ENCODE results near the gene HECTD2.
"Not testable (repeated sequence)": the region's sequence is repeated elsewhere in the genome, so short reads cannot be mapped to it uniquely, and the experiment has no call there.

HECTD2 gene

DNA sequence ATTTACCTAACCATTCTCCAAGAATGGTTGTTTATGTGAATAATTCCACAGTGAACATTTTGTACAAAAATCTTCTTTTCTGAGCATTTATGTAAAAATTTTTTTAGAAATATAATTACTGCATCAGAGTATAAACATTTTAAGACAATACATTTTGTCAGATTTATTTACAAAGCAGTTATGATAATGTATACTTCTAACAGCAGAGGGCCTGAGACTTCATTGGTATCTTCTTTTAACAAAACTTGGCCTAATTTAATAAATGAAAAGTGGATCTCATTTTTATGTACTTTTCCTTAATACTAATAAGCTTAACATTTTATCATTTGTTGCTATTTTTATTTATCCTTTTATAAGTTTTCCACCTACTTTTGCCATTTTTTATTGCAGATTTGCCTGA, 69.4 kb downstream of the HECTD2 start:
- DNase-seq = no peak

DNA sequence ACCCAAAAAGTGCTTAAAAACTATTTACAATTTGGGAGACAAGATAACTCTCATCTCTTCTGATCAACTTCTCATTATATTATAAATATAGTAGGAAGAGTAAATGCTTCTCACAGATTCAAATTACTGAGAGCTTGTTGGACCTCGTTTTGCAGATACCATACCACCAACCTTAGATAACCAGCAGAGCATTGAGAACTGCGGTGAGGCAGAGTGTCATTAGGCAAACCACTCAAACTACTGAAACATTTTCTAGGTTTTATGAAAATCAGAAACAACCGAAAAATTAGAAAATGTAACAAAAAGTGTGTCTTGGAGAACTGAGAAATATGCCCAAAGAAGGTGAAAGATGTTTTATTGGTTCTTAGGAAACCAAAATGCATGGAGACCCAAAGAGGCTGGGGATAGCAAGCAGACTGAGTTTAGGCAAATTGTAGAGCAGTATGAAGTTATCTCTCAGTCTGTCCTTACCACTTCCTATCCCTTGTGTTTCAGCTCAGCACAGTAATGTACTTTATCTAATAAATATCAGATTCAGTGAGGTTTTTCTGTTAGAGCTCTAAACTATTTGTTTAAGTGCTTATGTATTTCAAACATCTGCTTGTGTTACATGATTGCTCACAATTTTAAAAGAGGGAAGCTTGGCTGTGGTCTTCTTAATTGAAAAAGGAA, 77.9 kb downstream of the HECTD2 start:
- DNase-seq = no peak

DNA sequence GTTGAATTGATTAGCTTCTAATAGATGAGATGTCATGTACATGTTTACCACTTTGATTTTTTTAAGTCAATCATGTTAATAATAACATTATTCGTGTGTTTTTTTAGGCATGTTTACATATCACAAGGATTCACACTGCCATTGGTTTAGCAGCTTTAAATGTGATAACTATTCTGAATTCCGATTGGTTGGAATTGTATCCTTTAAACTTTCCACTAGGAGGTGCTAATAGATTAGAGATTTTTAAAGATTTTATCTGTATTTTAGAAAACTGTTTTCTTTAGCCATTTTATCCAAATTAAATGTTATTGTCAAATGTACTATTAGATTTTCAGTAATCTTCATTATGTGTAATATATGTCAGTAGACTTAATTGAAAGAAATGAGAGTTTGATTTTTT, 83.2 kb downstream of the HECTD2 start:
- DNase-seq = no peak

DNA sequence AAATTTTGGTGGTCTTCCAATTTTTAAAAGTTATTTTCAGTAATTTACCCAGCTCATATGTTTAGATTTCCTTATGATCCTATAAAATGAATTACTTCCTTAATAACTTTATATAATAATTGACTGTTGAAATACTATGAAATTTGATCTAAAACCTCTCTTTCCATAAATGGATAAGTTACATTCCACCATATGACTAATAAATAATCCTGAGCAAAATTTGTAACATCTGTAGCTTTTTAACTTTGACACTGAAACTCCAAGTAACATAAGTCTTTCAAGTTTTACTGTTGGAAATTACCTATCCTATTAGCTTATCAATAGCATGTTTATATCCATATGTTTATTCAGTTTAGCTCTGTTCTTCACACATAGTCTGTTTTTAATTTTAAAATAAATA, 85.3 kb downstream of the HECTD2 start:
- DNase-seq = no peak

DNA sequence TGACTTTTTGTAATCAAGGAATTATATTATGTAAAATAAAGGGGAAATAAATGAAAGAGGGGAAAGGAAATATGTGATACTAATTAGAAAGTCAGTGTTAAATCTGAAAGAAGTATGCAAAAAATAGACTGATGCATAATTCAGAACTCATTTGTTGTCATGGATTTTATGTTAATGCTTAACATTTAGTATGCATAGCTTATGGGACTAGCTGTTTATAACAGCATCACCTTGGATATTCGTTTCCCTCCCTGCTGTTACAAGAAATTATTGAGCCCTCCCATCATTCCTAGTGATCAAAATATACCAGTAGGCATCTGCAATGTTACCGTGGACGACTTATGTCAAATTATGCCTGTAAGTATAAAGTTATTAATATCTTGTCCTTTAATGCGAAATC, 85.9 kb downstream of the HECTD2 start:
- DNase-seq = no peak

DNA sequence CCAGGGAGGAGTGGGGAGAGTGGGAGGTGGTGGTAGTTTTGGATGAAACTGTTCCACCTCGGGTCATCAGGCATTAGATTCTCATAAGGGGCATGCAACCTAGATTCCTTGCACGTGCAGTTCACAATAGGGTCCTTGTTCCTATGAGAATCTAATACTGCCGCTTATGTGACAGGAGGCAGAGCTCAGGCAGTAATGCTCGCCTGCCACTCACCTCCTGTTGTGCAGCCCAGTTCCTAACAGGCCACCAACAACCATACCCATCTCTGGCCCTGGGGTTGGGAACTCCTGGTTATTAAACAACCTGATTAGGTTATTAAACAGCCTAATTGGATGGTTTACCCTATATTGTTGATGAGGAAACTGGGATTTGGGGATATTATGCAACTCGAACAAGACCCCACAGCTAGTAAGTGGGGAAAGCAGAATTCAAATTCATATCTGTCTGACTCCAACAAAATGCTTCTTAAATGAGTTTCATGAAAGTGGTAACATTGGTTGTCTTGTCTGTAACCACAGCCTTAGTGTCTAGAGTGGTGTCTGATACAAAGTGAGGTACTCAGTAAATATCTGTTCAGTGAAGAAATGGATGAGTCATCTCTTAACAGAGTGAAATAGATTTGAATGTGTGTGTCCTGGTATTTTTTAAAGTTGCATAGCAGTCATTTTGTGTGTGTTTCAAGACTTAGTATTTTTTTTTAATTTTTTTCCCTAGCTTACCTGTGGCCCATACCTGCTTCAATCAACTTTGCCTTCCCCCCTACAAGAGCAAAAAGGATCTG, 101.6 kb downstream of the HECTD2 start:
- no peak for DNase-seq

DNA sequence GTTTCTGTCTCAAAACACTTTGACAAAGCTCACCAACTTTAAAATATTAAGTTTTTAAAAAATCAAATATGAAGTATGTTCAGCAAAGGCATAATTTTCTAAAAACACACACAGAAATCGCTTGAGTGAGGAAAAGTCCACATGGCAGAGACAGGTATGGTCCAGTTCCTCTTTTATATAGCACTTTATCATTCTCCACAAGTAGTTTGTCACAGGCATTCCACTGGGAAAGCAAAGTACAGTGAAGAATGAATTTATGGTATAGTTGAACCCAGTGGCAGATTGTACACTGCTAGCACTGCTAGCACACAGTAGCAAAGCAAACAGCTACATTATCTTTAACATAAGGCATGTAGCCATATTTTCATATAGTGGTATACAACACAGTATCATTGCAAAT, 102.3 kb downstream of the HECTD2 start:
- DNase-seq = no peak

DNA sequence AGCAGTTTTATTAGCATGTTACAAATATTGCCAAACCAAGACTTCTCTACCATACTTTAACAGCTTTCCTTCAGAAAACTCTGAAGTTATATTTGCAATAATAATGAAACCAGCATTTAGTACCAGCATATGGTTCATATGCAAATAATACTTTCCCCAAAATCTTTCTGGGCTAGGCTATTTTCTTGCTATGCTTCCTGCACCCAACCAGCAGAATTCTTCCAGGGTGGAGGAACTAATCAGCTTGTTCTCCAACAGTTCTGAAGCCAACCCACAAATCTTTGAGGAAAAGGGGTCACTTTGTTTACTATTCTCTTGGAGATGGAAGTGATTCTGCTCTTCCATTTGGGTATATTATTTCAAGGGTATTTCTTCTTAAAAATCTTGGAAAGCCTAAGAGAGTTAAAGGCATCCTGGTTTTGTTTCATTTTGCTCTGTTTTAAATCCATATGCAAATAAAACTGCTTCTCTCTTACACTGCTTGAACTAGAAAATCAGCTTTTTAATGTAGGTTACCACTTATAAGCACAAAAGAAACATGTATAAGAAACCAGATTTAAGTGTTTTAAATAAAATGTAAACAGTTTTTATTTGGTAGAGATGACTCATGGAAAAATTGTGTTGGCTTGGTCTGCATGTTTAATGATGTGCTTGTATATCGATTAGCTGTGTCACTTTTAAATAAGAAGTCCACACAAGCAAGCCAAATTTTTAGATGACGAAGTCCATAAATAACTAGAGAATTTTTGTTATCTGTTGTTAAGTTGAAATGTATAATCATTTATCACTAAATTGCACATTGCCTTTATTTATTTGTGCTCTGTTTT, 103.7 kb downstream of the HECTD2 start:
- DNase-seq = no peak

DNA sequence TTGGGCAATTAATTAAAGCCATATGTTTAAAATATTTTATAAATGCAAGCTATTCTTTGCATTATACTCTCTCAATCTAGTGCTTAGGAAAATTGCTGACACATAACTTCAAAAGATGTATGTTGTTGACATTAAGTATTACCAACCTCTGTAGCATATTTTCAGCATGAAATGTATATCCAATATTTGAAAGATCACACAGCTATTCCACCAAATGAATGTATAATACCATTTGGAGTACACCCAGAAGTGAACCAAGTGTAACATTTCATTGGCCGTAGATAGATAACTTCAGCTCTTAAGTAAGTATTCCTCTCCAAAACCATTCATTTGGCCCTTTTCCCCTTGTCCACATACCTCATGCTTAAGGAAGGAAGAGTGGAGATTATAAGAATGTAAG, 104.6 kb downstream of the HECTD2 start:
- DNase-seq = no peak

DNA sequence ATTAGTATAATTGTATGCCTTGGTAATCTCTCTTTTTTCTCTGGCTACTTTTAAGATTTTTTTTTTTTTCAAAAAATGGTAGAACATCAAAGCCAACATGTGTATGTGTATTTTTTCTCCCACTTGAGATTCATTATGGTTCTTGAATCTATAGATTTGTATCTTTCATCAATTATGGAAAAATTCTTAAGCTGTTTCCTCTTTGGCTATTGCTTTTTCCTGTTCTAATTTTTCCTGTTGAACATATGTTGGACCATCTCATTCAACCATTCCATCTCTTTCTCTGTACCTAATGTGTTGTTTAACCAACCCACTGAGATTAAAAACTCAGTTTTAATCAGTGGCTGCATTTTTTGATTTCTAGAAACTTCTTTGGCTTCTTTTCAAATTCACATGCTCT, 107.2 kb downstream of the HECTD2 start:
- DNase-seq = no peak

DNA sequence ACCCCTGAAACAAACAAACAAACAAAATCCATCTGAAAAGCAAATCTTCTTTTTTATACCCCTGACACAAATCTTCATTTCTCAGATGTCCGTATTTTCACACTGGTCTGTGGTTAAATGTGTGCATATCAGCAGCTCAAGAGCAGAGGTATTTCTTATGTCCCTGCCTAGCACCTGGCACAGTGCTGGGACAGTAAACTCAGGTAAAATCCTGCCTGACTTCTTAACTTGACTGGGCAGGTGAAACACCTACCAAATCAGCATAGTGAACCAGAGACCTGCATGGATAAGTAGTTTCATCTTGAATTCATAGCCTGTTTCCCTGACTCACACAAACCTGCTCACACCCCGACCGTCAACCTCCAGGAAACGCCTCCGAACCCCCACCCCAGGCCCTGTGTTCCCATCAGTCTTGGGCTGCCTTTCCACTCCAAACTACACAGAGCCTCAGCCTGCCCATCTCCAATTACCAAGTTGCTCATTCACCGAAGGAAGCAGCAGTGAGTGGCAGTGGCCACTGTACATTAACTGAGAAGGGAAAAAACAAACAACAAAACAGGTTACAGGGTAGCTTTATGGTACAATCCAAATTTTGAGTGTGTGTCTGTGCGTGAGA, 109.9 kb downstream of the HECTD2 start:
- no peak for DNase-seq

DNA sequence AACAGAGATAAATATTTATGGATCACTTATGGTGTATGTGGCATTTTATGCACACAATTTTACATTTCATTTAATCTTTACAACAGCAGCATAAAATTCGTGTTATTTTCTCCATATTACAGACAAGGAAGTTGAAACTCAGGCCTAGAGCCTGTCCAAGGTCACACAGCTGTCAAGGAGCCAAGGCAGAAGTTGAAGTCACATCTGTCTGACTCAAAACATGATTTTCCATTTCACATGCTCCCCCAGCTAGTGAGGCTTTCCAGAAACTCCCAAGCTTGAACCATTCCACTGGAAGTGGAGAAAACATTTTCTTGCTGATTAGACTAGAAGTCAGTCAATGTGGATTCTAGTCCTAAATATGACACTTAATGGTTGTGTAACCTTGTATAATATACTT, 110.5 kb downstream of the HECTD2 start:
- DNase-seq = no peak

DNA sequence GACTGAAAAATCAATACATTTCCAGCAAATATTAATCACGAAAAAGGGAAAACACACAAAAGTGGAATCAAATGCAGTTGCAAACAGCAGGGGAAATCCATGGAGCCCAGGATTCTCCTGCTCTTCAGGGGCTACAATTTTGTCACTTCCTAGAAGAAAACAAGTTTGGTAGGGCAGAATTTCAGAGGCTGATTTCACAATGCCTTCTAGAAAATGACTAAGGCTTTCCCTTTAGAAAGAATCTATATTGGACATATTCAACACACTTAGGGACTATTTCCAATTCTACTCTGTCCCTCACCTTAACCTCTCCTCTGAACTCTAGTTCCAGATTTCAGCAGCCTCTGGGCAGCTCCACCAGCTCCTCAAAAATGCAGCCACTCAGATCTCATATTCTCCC, 111.3 kb downstream of the HECTD2 start:
- DNase-seq = no peak

DNA sequence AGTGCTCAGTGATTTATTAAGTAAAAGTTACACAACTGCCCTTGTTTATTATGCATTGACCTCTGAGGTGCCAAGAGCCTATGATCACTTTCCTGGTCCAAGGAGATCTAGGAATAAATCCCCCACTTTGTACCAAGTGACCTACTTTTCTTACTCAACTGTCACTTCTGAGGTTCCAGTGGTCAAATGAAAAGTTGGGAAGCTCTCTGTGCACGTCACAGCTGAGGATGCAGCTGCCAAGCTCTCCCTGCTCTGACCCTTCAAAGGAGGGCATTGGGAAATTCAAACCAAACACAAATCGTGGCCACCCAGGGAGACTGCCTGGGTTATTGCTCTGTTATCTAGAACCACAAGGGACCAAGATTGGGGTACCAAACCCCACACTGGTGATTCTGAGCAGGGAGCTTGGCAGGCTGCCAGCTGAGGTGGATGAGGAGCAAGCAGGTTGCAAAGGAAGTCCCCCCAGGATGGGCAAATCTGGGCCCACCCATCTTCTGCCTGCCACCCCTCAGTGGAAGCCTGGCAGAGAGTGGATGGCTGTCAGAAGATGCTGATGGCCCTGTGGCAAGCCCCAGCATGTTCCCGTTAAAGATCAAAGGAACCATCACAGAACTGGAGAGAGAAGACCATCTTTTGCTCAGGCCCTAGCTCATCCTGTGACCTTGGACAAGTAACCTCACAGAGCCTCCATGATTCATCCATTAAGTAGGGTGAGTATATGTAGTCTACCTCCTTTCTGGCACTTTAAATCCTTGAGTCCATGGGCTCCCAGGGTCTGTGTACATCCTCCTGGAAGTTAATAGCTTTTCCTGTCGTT, 116.0 kb downstream of the HECTD2 start:
- no peak for DNase-seq

DNA sequence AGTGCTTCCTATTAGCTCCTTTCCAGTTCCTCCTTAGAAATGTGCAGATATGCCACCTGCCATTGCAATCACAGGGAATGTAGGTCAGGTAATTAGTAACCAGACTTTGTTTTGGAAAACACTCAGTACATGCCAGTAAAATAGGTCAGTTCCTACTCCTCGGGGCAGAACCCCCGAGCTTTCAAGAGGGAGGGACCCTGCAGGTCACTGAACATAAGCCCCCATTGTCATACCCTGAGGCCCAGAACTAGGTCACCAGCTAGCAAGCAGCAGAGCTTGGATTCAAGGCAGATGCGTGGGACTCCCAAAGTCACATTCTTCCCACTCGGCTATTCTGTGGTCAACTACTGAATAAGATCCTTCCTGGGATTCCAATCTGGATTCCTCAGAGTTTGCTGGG, 117.9 kb downstream of the HECTD2 start:
- no peak for DNase-seq

DNA sequence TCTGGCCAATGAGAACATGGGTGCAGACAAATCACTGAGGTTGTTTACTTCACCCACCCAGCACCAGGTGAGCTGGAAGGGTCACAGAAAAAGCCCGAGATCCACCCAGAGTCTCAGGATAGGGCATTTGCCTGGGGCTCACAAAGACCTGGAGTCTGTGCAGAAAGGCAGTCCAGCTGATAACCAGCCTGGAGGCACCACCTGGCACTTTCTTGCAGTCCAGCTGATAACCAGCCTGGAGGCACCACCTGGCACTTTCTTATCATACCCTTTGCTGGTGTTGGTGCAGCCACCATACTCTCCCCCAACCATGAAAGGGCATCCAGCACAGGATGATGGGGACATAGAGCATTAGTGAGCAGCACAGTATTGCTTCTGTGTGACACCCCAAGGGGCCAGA, 118.6 kb downstream of the HECTD2 start:
- DNase-seq = no peak

DNA sequence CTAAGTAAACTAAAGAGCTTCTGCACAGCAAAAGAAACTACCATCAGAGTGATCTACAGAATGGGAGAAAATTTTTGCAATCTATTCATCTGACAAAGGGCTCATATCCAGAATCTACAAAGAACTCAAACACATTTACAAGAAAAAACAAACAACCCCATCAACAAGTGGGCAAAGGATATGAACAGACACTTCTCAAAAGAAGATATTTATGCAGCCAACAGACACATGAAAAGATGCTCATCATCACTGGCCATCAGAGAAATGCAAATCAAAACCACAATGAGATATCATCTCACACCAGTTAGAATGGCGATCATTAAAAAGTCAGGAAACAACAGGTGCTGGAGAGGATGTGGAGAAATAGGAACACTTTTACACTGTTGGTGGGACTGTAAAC, 124.6 kb downstream of the HECTD2 start:
- not testable (repeated sequence) for DNase-seq

DNA sequence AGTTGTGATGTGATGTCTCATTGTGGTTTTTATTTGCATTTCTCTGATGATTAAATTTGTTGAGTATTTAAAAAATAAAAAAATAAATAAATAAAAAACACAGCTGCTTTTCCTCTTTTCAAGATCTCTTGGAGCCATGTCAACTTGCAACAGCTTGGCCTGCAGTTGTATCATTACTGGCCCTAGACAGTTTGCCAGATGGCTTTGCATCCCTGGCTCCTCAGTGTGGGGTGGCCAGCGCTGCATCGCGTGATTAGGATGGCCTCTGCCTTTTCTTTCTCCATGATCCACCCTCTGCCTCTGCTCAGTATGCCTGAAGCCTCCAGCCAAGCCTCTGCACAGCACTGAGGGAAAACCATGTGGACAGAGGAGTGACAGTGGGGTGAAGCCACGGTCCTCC, 126.0 kb downstream of the HECTD2 start:
- DNase-seq = no peak

DNA sequence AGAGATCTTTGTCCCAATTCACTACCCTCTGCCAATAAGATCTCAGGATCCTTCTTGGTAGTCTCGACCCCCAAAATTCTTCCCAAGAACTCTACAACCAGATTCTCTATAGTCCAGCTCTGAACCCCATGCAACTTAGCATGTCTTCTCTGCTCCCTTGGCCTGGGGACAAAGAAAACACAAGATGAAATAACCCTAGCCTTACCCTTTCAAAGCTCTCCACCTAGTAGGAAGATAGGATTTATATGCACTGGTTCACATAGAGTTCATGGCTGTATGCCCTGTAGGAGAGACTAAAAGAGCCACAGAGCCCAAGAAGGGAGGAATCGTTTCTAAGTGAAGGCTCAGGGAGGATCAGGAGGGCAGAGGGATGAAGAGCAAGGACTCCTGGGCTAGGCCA, 126.6 kb downstream of the HECTD2 start:
- DNase-seq = no peak

DNA sequence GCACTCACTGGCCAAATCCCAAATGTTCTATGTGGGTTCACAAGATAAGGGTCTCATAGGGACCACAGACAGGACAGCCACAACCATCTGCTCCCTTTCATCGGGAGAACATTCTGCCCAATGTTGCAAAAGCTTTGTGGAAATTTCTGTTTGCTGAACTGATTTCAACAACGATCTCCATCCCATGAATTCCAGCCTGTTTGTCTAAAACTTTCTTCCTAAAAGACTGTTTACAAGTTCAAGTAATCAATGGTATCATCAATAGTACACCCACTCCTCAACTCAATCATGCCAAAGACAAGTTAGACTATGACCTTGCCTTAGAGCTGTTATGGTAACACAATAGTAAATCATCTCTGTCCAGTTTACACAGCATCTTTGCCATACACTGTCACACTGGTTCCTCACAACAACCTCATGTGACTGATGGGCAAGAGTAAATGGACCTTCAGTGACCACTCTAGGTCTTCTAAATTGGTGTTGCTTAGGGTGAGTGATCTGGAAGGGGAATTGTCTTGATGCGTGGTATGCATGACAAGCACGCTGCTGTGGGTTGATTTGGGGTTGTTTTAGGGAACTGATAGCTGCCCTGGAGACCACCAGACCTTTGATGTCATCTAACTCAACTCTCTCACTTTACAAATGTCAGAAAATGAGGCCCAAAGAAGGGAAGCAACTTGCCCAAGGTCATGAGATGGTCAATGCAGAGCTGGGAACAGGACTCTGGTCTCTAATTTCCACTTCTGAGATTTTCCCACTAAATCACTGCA, 127.7 kb downstream of the HECTD2 start:
- no peak for DNase-seq

DNA sequence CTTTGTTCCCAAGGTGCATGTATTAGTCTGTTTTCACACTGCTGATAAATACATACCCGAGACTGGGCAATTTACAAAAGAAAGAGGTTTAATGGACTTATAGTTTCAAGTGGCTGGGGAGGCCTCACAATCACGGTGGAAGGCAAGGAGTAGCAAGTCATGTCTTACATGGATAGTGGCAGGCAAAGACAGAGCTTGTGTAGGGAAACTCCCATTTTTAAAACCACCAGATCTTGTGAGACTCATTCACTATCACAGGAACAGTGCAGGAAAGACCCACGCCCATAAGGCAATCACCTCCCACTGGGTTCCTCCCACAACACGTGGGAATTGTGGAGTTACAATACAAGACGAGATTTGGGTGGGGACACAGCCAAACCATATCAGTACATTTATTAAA, 129.8 kb downstream of the HECTD2 start:
- DNase-seq = no peak

DNA sequence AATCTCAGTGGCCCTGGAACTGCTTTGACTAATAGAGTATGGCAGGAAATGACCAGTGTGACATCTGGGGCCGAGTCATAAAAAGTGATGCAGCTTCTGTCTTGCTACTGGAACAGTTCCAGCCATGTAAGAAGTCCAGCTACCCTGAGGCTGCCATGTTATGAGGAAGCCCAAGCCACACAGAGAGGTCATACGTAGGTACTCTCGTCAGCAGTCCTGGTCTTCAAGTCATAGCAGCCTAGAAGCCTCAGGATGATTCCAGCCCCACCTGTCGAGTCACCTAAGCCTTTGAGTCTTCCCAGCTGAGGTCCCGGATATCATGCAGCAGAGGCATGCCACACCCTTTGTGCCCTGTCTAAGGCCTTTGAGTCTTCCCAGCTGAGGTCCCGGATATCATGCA, 130.6 kb downstream of the HECTD2 start:
- no peak for DNase-seq
